Activated T-cell treated with anti-CD3 and anti-CD28 coated beads, Interleukin-2, amount 50 U/mL, for 24 hours (primary cell): ENCODE data around the gene SORBS2.

Experiments
- DNase-seq: peaks from one replicate; pipeline ENCODE4 v3.0.0-alpha.2; 2020
- H3K27ac Mint-ChIP-seq: 2 replicates; pipeline ENCODE4 v1.8.0; 2020; ENCODE audit warnings: mild to moderate bottlenecking, mixed read lengths
- H3K27me3 Mint-ChIP-seq: 2 replicates; pipeline ENCODE4 v1.8.0; 2020; ENCODE audit warnings: mixed read lengths
- H3K36me3 Mint-ChIP-seq: 2 replicates; pipeline ENCODE4 v1.8.0; 2020; ENCODE audit warnings: low read depth, mixed read lengths
- H3K4me1 Mint-ChIP-seq: 2 replicates; pipeline ENCODE4 v1.8.0; 2020; ENCODE audit warnings: low read depth, mixed read lengths
- H3K4me3 Mint-ChIP-seq: 2 replicates; pipeline ENCODE4 v1.8.0; 2020; ENCODE audit warnings: mild to moderate bottlenecking, moderate library complexity, mixed read lengths
- H3K9me3 Mint-ChIP-seq: 2 replicates; pipeline ENCODE4 v1.8.0; 2020; ENCODE audit warnings: mixed read lengths

SORBS2 gene

DNA sequence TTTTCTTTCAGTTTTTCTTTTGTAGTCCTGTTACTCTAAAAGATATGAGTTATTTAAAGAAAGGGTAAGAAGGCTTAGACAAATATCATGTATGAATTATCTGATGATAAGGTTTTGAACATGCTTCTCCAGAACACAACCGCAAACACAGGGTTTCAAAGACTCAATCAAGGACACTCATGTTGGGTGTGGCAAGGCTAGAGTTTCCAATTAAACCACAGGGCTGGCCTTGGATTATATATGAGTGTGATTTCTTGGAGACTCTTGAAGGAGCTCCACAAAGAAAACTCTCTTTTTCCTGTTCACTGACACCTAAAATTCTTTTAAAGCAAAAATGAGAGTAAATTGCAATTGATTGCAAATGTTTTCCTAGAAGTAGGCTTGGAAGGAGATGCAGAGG, 166.6 kb downstream of the SORBS2 start:
- Mint-ChIP-seq H3K36me3 (no peaks in the 10 kb centered on the region), H3K9me3 (no peaks in the 10 kb centered on the region), H3K4me3 (no peak overlapping the region), H3K27ac (no peak overlapping the region), H3K4me1 (no peaks in the 10 kb centered on the region), H3K27me3 (peaks cover 37% of the 10 kb centered on the region)
- no peak for DNase-seq

GRCh38 chr4:185644408-185644807, 167.6 kb downstream of the SORBS2 start:
- DNase-seq, result no peak
- Mint-ChIP-seq H3K27ac (no peak overlapping the region), H3K4me3 (no peak overlapping the region), H3K36me3 (no peaks in the 10 kb centered on the region), H3K4me1 (no peaks in the 10 kb centered on the region), H3K27me3 (peaks cover 44% of the 10 kb centered on the region), H3K9me3 (no peaks in the 10 kb centered on the region)

- Mint-ChIP-seq H3K27ac (no peak overlapping the region), H3K4me3 (no peak overlapping the region), H3K9me3 (no peaks in the 10 kb centered on the region), H3K4me1 (peaks cover 1% of the 10 kb centered on the region), H3K36me3 (no peaks in the 10 kb centered on the region), H3K27me3 (peaks cover 53% of the 10 kb centered on the region)
- no peak for DNase-seq
Observed at GRCh38 chr4:185642907-185643306, 169.1 kb downstream of the SORBS2 start.

- H3K36me3 Mint-ChIP-seq, result no peaks in the 10 kb centered on the region
- H3K4me1 Mint-ChIP-seq, result peaks cover 1% of the 10 kb centered on the region
- no peak for DNase-seq
- peaks cover 59% of the 10 kb centered on the region for H3K27me3 Mint-ChIP-seq
- H3K9me3 Mint-ChIP-seq, result no peaks in the 10 kb centered on the region
- no peak overlapping the region for H3K27ac Mint-ChIP-seq
- no peak overlapping the region for H3K4me3 Mint-ChIP-seq
Observed at GRCh38 chr4:185640811-185641675, 171.0 kb downstream of the SORBS2 start.

DNA sequence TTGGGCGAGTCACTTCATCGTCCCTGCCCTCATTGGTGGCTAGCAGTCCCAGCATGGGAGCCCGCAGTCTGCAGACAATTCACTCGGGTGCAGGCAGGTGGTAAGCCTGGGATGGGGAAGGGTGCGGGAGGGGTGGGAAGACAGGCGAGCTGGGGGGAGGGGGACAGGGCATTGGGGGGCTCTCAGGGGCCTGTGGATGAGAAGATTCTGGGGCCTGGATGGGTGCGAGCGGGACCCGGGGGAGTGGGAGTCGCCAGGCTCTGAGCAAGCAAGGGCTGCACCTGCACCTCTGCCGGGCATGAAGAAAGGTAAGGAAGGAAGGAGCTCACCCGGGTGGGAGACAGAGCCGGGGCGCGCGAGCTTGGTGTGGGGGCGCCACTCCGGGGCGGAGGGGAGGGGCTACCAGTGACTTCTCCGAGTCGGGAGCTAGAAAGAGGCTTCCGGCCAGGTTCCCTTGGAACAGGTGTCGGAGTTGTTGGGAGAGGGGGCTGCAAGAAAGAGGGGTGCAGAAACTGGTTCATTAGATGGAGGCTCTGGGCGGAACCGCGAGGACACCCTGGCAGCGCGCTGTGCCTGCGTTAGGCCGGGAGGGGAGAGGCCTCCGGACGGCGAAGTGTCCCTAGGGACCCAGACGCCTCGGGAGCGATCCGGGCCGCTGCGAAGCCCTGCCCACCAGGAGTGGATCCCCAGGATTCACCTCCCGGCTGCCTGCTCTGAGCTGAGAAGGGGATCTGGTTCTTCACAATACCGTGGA, 173.3 kb downstream of the SORBS2 start:
- H3K27ac Mint-ChIP-seq, result no peak overlapping the region
- no peak overlapping the region for H3K4me3 Mint-ChIP-seq
- no peak for DNase-seq
- H3K27me3 Mint-ChIP-seq, result peaks cover 52% of the 10 kb centered on the region
- H3K36me3 Mint-ChIP-seq, result no peaks in the 10 kb centered on the region
- H3K9me3 Mint-ChIP-seq, result no peaks in the 10 kb centered on the region
- peaks cover 1% of the 10 kb centered on the region for H3K4me1 Mint-ChIP-seq

- no peak overlapping the region for H3K27ac Mint-ChIP-seq
- no peaks in the 10 kb centered on the region for H3K9me3 Mint-ChIP-seq
- H3K36me3 Mint-ChIP-seq, result no peaks in the 10 kb centered on the region
- no peak overlapping the region for H3K4me3 Mint-ChIP-seq
- no peak for DNase-seq
- peaks cover 48% of the 10 kb centered on the region for H3K27me3 Mint-ChIP-seq
- peaks cover 1% of the 10 kb centered on the region for H3K4me1 Mint-ChIP-seq
Observed at GRCh38 chr4:185638093-185638492, 173.9 kb downstream of the SORBS2 start.

DNA sequence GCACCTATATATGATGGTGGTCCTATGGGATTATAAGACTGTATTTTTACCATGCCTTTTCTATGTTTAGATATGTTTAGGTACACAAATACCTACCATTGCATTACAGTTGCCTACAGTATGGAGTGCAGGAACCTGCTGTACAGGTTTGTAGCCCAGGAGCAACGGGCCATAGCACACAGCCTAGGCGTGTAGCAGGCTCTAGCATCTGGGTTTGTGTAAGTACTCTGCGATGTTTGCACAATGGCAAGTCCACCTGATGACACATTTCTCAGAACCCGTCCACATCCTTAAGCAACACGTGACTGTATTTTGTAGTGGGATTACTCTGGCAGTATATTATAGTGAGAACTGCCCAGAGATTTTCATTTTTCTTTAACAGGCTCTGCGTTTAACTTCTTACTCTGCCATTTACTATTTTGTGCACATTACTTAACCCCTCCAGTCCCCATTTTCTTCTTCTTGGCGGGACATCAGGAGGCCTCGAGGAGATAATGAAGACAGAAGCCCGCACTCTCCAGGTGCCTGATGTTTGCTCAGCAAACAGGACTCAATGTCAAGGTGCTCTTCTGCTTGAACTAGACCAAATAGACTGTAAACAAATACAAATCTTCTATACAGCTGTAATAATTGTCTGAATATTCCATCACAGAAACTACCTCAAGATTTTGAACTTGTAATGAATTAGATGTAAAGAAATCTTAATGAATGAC, 174.7 kb downstream of the SORBS2 start:
- no peaks in the 10 kb centered on the region for H3K36me3 Mint-ChIP-seq
- peaks cover 40% of the 10 kb centered on the region for H3K27me3 Mint-ChIP-seq
- no peak overlapping the region for H3K4me3 Mint-ChIP-seq
- H3K27ac Mint-ChIP-seq, result no peak overlapping the region
- peaks cover 1% of the 10 kb centered on the region for H3K4me1 Mint-ChIP-seq
- DNase-seq, result no peak
- no peaks in the 10 kb centered on the region for H3K9me3 Mint-ChIP-seq

DNA sequence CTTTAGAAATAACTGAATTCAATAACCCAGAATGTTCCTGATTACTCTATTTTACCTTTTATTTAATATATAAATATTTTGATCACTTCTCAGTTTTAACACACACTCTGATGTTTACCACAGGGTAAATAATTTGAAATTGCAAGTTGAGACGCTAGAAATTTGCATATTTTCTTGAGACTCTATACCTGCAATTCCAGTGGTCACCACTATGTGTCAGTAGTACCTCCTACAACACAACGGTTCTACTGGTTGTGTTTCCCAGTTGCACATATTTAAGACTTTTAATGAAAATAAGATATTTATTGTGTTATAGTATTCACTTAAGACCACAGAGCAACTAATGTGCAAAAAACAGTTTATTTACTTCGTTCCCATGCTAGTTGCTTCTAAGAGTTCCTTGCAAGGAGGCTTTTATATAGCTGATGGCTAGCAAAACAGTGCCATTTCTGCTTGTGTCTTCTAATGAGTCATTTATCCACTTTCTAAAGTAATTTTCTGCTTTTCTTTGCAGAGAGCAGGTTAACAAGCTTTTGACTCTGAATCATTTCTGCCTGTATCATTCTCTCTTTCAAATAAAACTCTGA, 177.8 kb downstream of the SORBS2 start:
- H3K9me3 Mint-ChIP-seq, result no peaks in the 10 kb centered on the region
- DNase-seq, result no peak
- peaks cover 25% of the 10 kb centered on the region for H3K27me3 Mint-ChIP-seq
- H3K36me3 Mint-ChIP-seq, result no peaks in the 10 kb centered on the region
- peaks cover 1% of the 10 kb centered on the region for H3K4me1 Mint-ChIP-seq
- H3K4me3 Mint-ChIP-seq, result no peak overlapping the region
- no peak overlapping the region for H3K27ac Mint-ChIP-seq

- H3K4me1 Mint-ChIP-seq, result no peaks in the 10 kb centered on the region
- peaks cover 8% of the 10 kb centered on the region for H3K27me3 Mint-ChIP-seq
- H3K4me3 Mint-ChIP-seq, result no peak overlapping the region
- H3K9me3 Mint-ChIP-seq, result no peaks in the 10 kb centered on the region
- no peaks in the 10 kb centered on the region for H3K36me3 Mint-ChIP-seq
- no peak for DNase-seq
- H3K27ac Mint-ChIP-seq, result no peak overlapping the region
Observed at GRCh38 chr4:185626798-185627197, 185.2 kb downstream of the SORBS2 start.

GRCh38 chr4:185625503-185625902, 186.5 kb downstream of the SORBS2 start:
- Mint-ChIP-seq H3K27me3 (peaks cover 8% of the 10 kb centered on the region), H3K27ac (no peak overlapping the region), H3K36me3 (no peaks in the 10 kb centered on the region), H3K4me1 (no peaks in the 10 kb centered on the region), H3K9me3 (no peaks in the 10 kb centered on the region), H3K4me3 (no peak overlapping the region)
- DNase-seq, result no peak

- H3K36me3 Mint-ChIP-seq, result no peaks in the 10 kb centered on the region
- H3K9me3 Mint-ChIP-seq, result no peaks in the 10 kb centered on the region
- H3K27ac Mint-ChIP-seq, result no peak overlapping the region
- no peak overlapping the region for H3K4me3 Mint-ChIP-seq
- H3K27me3 Mint-ChIP-seq, result peaks cover 13% of the 10 kb centered on the region
- DNase-seq, result no peak
- H3K4me1 Mint-ChIP-seq, result no peaks in the 10 kb centered on the region
Observed at GRCh38 chr4:185624259-185624589, 187.8 kb downstream of the SORBS2 start.

DNA sequence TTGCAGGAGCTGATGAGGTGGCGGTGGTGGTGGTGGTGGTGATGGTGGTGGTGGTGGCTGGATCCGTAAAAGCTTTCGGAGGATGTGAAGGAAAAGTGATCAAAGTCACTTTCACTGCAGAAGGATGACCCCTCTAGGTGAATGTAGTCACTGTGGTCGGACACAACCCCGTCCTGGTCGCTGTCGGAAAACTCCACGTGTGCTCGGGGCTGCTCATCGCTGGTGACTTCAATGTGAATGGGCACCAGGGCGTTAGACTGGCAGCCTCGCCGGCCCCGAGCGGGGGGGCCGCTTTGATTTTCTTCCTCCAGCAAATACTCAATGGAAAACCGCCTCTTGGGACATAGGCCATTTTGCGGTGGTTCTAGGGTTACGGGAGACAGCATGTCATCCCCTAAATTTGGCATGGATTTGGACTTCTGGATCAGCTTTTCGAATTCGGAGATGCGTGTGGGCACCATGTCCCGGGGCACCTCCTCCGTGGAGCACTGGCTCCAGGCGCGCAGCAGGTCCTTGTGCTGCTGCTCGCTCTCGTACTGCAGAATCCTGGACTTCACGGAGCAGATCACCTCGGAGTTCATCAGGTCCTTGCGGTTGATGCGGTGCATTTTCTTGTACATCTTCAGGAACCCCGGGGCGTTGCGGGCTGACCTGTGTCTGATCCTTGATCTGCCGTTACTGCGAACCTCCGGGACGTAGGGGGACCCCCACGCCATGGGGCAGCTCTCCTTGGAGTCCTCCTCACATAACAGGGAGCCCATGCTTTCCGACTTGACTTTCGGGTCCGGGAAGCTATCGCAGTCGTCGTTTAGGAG, 188.3 kb downstream of the SORBS2 start:
- DNase-seq, result no peak
- no peaks in the 10 kb centered on the region for H3K4me1 Mint-ChIP-seq
- H3K27ac Mint-ChIP-seq, result no peak overlapping the region
- H3K36me3 Mint-ChIP-seq, result no peaks in the 10 kb centered on the region
- no peaks in the 10 kb centered on the region for H3K9me3 Mint-ChIP-seq
- no peak overlapping the region for H3K4me3 Mint-ChIP-seq
- peaks cover 16% of the 10 kb centered on the region for H3K27me3 Mint-ChIP-seq

DNA sequence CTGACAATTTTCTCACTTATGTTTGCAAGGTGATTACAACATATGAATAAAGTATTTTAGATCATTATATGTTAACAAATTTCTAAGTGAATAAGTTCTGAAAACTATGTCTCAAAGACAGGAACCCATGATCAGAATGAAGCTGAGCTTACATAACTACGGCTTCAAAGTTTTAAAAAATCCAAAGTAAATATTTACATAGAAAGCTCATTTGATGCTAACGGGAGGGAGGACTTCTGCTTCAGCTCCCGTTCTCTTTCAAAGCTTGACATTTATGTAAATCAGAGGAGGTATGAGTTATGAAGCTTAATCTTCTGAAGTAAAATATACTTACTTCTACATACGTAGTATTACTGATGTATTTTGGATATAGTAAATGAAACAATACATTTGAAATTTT, 203.8 kb downstream of the SORBS2 start:
- H3K27ac Mint-ChIP-seq, result no peak overlapping the region
- H3K36me3 Mint-ChIP-seq, result no peaks in the 10 kb centered on the region
- no peaks in the 10 kb centered on the region for H3K9me3 Mint-ChIP-seq
- peaks cover 19% of the 10 kb centered on the region for H3K27me3 Mint-ChIP-seq
- H3K4me3 Mint-ChIP-seq, result no peak overlapping the region
- H3K4me1 Mint-ChIP-seq, result peaks cover 2% of the 10 kb centered on the region
- no peak for DNase-seq

GRCh38 chr4:185602397-185602796, 209.6 kb downstream of the SORBS2 start:
- Mint-ChIP-seq H3K27me3 (peaks cover 41% of the 10 kb centered on the region), H3K27ac (no peak overlapping the region), H3K36me3 (no peaks in the 10 kb centered on the region), H3K9me3 (no peaks in the 10 kb centered on the region), H3K4me1 (no peaks in the 10 kb centered on the region), H3K4me3 (no peak overlapping the region)
- DNase-seq, result no peak
